Fibroblast of gingiva (primary cell): ENCODE results near the gene TOB2.
A peak's percentile ranks its signal among the peaks of the same experiment; 100 is the strongest.
"Not testable (repeated sequence)": the region's sequence is repeated elsewhere in the genome, so short reads cannot be mapped to it uniquely, and the experiment has no call there.

Source experiments
- DNase-seq: peaks from one replicate; pipeline ENCODE4 v3.0.0-alpha.2; 2011; ENCODE audit warnings: low read depth

The TOB2 gene

GRCh38 chr22:41461901-41462300 is 15.3 kb upstream of the TOB2 start:
- no peak for DNase-seq

- not testable (repeated sequence) for DNase-seq
Observed at GRCh38 chr22:41460071-41460470, 13.5 kb upstream of the TOB2 start.

- no peak for DNase-seq
Observed at GRCh38 chr22:41459431-41459830, 12.8 kb upstream of the TOB2 start.

GRCh38 chr22:41458161-41458728 is 11.6 kb upstream of the TOB2 start:
- no peak for DNase-seq

GRCh38 chr22:41448189-41448808 is 1.7 kb upstream of the TOB2 start:
- peak; percentile 100 for DNase-seq

- peak; percentile 70 for DNase-seq
Observed at GRCh38 chr22:41447435-41448188, 1.0 kb upstream of the TOB2 start.

- DNase-seq, result no peak
Observed at GRCh38 chr22:41446057-41446501, 522 bp downstream of the TOB2 start.

- DNase-seq, result no peak
Observed at GRCh38 chr22:41445129-41446056, 1.2 kb downstream of the TOB2 start.

GRCh38 chr22:41444360-41445128 is 2.1 kb downstream of the TOB2 start:
- peak; percentile 94 for DNase-seq

- DNase-seq, result no peak
Observed at GRCh38 chr22:41442240-41442792, 4.3 kb downstream of the TOB2 start.

GRCh38 chr22:41440511-41440910 is 6.1 kb downstream of the TOB2 start:
- DNase-seq, result not testable (repeated sequence)

- no peak for DNase-seq
Observed at GRCh38 chr22:41437198-41437597, 9.4 kb downstream of the TOB2 start.

GRCh38 chr22:41436322-41437113 is 10.1 kb downstream of the TOB2 start:
- no peak for DNase-seq

GRCh38 chr22:41435560-41435959 is 11.0 kb downstream of the TOB2 start:
- no peak for DNase-seq

GRCh38 chr22:41434361-41435003 is 12.1 kb downstream of the TOB2 start:
- DNase-seq, result not testable (repeated sequence)

GRCh38 chr22:41433480-41433879 is 13.1 kb downstream of the TOB2 start:
- DNase-seq, result peak; percentile 74

- no peak for DNase-seq
Observed at GRCh38 chr22:41431656-41432055, 14.9 kb downstream of the TOB2 start.

GRCh38 chr22:41429951-41430332 is 16.7 kb downstream of the TOB2 start:
- DNase-seq, result no peak

GRCh38 chr22:41429232-41429950 is 17.2 kb downstream of the TOB2 start:
- no peak for DNase-seq
